HG03280 (cell line): Measurements from ENCODE around the gene UGT1A4.
"Not testable (repeated sequence)": the region's sequence is repeated elsewhere in the genome, so short reads cannot be mapped to it uniquely, and the experiment has no call there.

Source experiments
- ATAC-seq: cut with Tn5 transposase; IDR thresholded peaks from one replicate; pipeline ENCODE4 v1.9.1; 2021; ENCODE audit warnings: mild to moderate bottlenecking, moderate library complexity; ENCODE audit not compliant: unreplicated experiment

The UGT1A4 gene

GRCh38 chr2:233746475-233747282 lies 28.1 kb downstream of the UGT1A4 start:
- no peak for ATAC-seq

GRCh38 chr2:233747283-233747544 lies 28.7 kb downstream of the UGT1A4 start:
- no peak for ATAC-seq

- not testable (repeated sequence) for ATAC-seq
These were observed 32.2 kb downstream of the UGT1A4 start for GRCh38 chr2:233750689-233751088.

- not testable (repeated sequence) for ATAC-seq
These were observed 32.9 kb downstream of the UGT1A4 start for GRCh38 chr2:233751212-233752009.

GRCh38 chr2:233754872-233755611 lies 36.5 kb downstream of the UGT1A4 start:
- no peak for ATAC-seq

- ATAC-seq = no peak
These were observed 38.0 kb downstream of the UGT1A4 start for GRCh38 chr2:233756429-233757081.

- no peak for ATAC-seq
These were observed 39.6 kb downstream of the UGT1A4 start for GRCh38 chr2:233758141-233758540.

GRCh38 chr2:233758849-233759248 lies 40.3 kb downstream of the UGT1A4 start:
- no peak for ATAC-seq

GRCh38 chr2:233760043-233760442 lies 41.5 kb downstream of the UGT1A4 start, which contains the start of gene UGT1A1:
Gene UGT1A1, plus strand, starts transcription at chr2:233760270. Its CDS starts 18 bp downstream, at chr2:233760288.
- no peak for ATAC-seq

- ATAC-seq = no peak
These were observed 42.7 kb downstream of the UGT1A4 start for GRCh38 chr2:233761040-233761769.

GRCh38 chr2:233764264-233764663 lies 45.7 kb downstream of the UGT1A4 start:
- ATAC-seq = no peak

GRCh38 chr2:233764761-233765160 lies 46.2 kb downstream of the UGT1A4 start:
- no peak for ATAC-seq

- no peak for ATAC-seq
These were observed 47.9 kb downstream of the UGT1A4 start for GRCh38 chr2:233766416-233766815.

GRCh38 chr2:233768076-233768475 lies 49.5 kb downstream of the UGT1A4 start:
- ATAC-seq = no peak

GRCh38 chr2:233769260-233769659 lies 50.7 kb downstream of the UGT1A4 start:
- ATAC-seq = no peak

GRCh38 chr2:233772153-233772552 lies 53.6 kb downstream of the UGT1A4 start:
- ATAC-seq = no peak

GRCh38 chr2:233772583-233772982 lies 54.0 kb downstream of the UGT1A4 start:
- ATAC-seq = no peak

GRCh38 chr2:233773854-233774253 lies 55.3 kb downstream of the UGT1A4 start:
- no peak for ATAC-seq

GRCh38 chr2:233775414-233775813 lies 56.9 kb downstream of the UGT1A4 start:
- no peak for ATAC-seq

- ATAC-seq = no peak
These were observed 59.5 kb downstream of the UGT1A4 start, which contains the start of gene MROH2A for GRCh38 chr2:233778030-233778429. Gene MROH2A, plus strand, starts transcription at chr2:233778330. Its CDS starts 1,029 bp downstream, at chr2:233779359.
